ENCODE data around the gene KATNB1.

DNA sequence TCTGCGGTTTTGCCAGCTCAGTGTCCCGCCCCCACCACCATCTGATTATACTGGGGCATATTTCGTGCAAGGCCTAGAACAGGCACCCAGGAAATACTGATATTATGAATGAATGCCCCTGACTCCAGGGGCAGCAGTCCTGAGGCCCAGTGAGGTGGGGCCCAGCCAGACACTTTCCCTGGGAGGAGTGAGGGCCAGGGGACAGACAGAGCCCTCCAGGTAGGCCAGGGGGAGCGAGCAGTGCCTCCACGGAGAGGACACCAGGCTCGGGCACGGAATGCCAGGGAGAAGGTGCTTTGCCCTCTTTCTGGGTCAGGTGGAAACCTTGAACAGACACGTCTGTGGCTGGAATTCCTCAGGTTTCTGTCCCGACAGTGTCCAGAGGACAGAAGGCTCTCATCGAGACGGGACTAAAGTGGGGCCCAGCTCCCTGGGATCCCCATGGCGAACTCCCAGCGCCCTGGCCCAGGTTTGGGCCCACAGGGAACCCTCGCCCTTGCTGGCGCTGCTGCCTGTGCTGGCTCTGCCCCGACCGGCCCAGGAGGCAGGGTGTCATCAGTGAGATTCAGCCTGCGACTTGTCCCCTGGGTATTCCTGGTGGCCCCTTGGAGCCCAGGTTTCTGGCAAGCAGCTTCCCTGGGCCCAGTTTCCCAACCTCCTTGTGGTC is 4.3 kb downstream of the KATNB1 start:
- TF ChIP-seq PHF8 (IDR thresholded peaks at IDR 0.05; ENCODE audit: borderline replicate concordance, low read depth) (no peak), MAFK (IDR thresholded peaks at IDR 0.05; ENCODE audit: partially characterized antibody) (no peak), POLR2A (IDR thresholded peaks at IDR 0.05; ENCODE audit: low read length) (no peak), EP300 (IDR thresholded peaks at IDR 0.05) (no peak)
- TF ChIP-seq, protein P1, sequence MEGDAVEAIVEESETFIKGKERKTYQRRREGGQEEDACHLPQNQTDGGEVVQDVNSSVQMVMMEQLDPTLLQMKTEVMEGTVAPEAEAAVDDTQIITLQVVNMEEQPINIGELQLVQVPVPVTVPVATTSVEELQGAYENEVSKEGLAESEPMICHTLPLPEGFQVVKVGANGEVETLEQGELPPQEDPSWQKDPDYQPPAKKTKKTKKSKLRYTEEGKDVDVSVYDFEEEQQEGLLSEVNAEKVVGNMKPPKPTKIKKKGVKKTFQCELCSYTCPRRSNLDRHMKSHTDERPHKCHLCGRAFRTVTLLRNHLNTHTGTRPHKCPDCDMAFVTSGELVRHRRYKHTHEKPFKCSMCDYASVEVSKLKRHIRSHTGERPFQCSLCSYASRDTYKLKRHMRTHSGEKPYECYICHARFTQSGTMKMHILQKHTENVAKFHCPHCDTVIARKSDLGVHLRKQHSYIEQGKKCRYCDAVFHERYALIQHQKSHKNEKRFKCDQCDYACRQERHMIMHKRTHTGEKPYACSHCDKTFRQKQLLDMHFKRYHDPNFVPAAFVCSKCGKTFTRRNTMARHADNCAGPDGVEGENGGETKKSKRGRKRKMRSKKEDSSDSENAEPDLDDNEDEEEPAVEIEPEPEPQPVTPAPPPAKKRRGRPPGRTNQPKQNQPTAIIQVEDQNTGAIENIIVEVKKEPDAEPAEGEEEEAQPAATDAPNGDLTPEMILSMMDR (IDR thresholded peaks at IDR 0.05) = no peak
- TF ChIP-seq, protein P2, sequence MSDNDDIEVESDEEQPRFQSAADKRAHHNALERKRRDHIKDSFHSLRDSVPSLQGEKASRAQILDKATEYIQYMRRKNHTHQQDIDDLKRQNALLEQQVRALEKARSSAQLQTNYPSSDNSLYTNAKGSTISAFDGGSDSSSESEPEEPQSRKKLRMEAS (IDR thresholded peaks at IDR 0.05) = no peak

All from A549 (cell line).